AG09309 (cell line): ENCODE results near the gene KYAT1.
"Not testable (repeated sequence)": the region's sequence is repeated elsewhere in the genome, so short reads cannot be mapped to it uniquely, and the experiment has no call there.

Experiments used
- DNase-seq: peaks from one replicate; pipeline ENCODE4 v3.0.0-alpha.2; 2010; ENCODE audit warnings: low read depth
- H3K4me3 ChIP-seq: 2 replicates; pipeline ENCODE4 v1.5.1; 2011; ENCODE audit warnings: mild to moderate bottlenecking, low read depth, low read length, moderate library complexity; ENCODE audit not compliant: control insufficient read depth
- TF ChIP-seq, protein P1 (sequence below): IDR thresholded peaks from 2 replicates; pipeline ENCODE4 v1.5.1; 2011; ENCODE audit warnings: mild to moderate bottlenecking, low read depth, low read length, inconsistent platforms; ENCODE audit not compliant: insufficient read depth, control insufficient read depth; ENCODE audit errors: missing control alignments

Gene KYAT1

GRCh38 chr9:128802482-128802881, 79.3 kb downstream of the KYAT1 start:
- DNase-seq: no peak
- TF ChIP-seq, protein P1, sequence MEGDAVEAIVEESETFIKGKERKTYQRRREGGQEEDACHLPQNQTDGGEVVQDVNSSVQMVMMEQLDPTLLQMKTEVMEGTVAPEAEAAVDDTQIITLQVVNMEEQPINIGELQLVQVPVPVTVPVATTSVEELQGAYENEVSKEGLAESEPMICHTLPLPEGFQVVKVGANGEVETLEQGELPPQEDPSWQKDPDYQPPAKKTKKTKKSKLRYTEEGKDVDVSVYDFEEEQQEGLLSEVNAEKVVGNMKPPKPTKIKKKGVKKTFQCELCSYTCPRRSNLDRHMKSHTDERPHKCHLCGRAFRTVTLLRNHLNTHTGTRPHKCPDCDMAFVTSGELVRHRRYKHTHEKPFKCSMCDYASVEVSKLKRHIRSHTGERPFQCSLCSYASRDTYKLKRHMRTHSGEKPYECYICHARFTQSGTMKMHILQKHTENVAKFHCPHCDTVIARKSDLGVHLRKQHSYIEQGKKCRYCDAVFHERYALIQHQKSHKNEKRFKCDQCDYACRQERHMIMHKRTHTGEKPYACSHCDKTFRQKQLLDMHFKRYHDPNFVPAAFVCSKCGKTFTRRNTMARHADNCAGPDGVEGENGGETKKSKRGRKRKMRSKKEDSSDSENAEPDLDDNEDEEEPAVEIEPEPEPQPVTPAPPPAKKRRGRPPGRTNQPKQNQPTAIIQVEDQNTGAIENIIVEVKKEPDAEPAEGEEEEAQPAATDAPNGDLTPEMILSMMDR: no peak
- H3K4me3 ChIP-seq: no peak overlapping the region

- TF ChIP-seq, protein P1: no peak
- no peak for DNase-seq
- no peak overlapping the region for H3K4me3 ChIP-seq
These were observed 81.7 kb downstream of the KYAT1 start for GRCh38 chr9:128800061-128800460.

GRCh38 chr9:128798896-128799295, 82.9 kb downstream of the KYAT1 start:
- DNase-seq: no peak
- TF ChIP-seq, protein P1: no peak
- H3K4me3 ChIP-seq: no peak overlapping the region

- H3K4me3 ChIP-seq, DNase-seq: not testable (repeated sequence)
These were observed 86.8 kb downstream of the KYAT1 start for GRCh38 chr9:128794961-128795360.

DNA sequence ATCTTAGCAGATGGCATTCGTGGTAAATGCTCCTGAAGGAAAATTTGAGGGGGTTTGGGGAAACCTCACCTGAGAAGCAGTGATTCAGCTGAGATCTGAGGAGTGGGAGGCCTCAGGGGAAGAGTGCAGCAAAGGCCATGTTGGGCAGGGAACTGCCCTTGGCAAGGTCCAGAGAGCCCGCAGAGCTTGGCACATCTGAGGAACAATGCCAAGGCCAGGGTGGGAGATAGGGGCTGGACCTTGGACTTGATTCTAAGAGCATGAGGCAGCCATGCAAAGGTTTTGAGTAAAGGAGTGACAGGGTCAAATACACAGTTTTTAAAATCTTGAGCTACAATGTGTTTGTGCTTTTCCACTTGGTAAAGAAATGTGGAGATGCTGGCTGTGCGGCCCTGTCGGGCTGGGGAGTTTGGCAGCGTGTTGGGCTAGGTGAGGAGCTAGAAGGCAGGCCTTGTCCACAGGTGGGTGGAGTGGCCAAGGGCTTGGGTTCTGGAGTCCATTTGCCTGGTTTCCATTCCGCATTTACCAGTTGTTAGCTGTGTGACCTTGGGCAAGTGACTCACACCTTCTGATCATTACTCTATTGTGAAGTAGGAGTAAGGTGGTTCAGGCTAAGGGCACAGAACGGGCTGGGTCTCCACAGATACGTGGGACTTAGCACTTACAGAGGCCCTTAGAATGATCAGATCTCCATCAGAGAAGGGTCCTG, 88.6 kb downstream of the KYAT1 start:
- TF ChIP-seq, protein P1: no peak
- DNase-seq: no peak
- H3K4me3 ChIP-seq: no peak overlapping the region

DNA sequence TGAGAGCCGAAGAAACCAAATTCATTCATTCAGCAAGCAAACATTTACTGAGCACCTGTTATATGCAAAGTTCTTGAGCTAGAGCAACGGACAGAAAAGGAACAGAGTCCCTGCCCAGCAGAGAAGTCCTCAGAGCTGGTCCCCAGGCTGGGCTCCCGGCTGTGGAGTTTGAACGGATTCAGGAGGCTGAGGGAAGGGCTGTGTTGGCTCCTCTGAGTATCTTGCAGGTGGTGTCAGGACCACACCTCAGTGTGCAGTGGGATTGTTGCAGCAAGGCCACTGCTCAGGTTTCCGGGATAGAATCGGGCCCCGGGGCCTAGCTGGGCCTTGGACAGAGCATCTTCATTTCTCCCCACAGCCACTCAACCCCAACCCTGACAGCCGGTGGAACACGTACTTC, 89.6 kb downstream of the KYAT1 start:
- TF ChIP-seq, protein P1: no peak
- H3K4me3 ChIP-seq: no peak overlapping the region
- DNase-seq: no peak

GRCh38 chr9:128790536-128790935, 91.2 kb downstream of the KYAT1 start:
- no peak overlapping the region for H3K4me3 ChIP-seq
- no peak for DNase-seq
- TF ChIP-seq, protein P1: no peak
